K562 (cell line): Measurements from ENCODE around the gene SENP8. TPM values are rescaled to one million over a fixed set of nuclear protein-coding genes. Genes with fewer than 3 reads are reported as not detected.

Source experiments
- ARHGAP35 ChIP-seq: fragments of 450-650 bp; IDR thresholded peaks from 2 replicates; pipeline ENCODE4 v1.6.1; 2018; ENCODE audit not compliant: partially characterized antibody
- ZNF766 ChIP-seq: fragments of 200-800 bp; sonication (Bioruptor generic); conservative IDR thresholded peaks from 2 replicates; pipeline ENCODE4 v1.6.1; 2016; ENCODE audit warnings: missing genetic modification characterization, missing compliant biosample characterization
- polyA plus RNA-seq, 8 experiments: library from polyadenylated mRNA; depleted of rRNA in 4 of 8; stranded (reverse) in 5 of 8; unstranded in 3 of 8; fragments of >200 nt; fragmentation: Nextera tagmentation in 2 of 8; fragmentation: Illumina TruSeq in 1 of 8; extraction: Ambion mirVana in 2 of 8; extraction: Trizol in 1 of 8; gene quantifications; 2 replicates each; pipeline versions ENCODE4 v1.2.1 to v1.2.3, GENCODE V29; 2011 to 2014; ENCODE audit warnings: inconsistent platforms in 1 of 8, missing spikeins in 1 of 8
- total RNA-seq, 7 experiments: library from RNA; depleted of rRNA in 6 of 7; stranded (reverse); fragments of >200 nt in 6 of 7; fragmentation: Illumina TruSeq in 2 of 7; extraction: Trizol in 2 of 7; gene quantifications; 2 replicates each; pipeline versions ENCODE4 v1.2.1 to v1.2.3, GENCODE V29; 2011 to 2021; ENCODE audit warnings: low replicate concordance in 1 of 7
- TF ChIP-seq, protein P1 (sequence below), 2 experiments: fragments of 450-650 bp; IDR thresholded peaks; 2 replicates each; pipeline ENCODE4 v1.6.1; 2016; ENCODE audit warnings: mild to moderate bottlenecking in 2 of 2, borderline replicate concordance in 1 of 2, low read depth in 1 of 2, moderate library complexity in 1 of 2
- TF ChIP-seq, protein P2 (sequence below): fragments of 450-650 bp; IDR thresholded peaks from 2 replicates; pipeline ENCODE4 v1.7.1; 2018; ENCODE audit warnings: mild to moderate bottlenecking, low read depth; ENCODE audit not compliant: partially characterized antibody

Gene SENP8
- total and polyA plus RNA-seq, 9 of the 15 experiments (the other 6 are each of a cell fraction or from before 2014, with no cell fraction given): 1.4 to 5.4 (median 2.4) TPM

DNA sequence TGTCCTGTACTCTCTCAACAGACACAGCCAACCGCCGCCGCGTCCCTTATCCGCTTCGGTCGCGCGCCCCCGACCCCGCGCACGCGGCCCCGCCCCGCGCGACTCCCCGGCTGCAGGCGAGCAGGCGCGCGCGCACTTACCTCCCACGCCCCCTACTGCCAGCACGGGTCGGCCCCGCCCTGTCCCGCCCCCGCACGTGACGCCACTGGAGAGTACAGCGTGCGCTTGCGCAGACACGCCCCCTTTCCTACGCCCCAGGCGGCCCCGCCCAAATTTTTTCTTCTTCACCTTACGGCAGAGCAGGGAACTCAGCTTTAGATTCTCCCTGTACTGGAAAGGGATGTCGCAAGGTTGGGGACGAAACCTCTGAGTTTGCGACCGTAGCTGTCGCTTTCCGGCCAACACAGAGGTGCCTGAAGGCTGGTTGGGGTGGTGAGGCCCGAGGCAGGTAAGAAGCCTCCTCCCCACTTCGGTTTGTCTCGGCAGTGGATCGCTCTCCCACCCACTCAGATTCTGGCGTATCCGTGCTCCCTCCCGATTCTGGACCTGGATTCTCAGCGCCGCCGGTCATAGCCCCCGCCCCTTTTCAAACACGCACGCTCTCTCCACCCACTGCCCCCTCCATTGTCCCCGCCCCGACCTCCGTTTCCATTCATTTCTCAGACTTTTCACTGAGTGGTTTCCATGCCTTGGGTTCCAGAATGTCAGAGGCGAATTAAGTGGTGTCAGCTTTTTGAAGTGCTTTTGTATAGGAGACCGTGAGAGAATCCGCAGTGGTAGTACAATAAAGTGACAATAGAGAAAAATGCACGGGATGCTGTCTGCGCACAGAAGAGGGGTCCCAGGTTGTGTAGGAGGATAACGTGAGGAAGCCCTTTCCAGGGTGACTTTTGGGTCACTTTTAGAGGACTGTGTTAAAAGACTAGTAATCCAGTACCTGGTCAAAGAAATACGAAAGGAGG is at the start of gene SENP8, which contains the start of gene MYO9A (continued):
- TF ChIP-seq, protein P1, sequence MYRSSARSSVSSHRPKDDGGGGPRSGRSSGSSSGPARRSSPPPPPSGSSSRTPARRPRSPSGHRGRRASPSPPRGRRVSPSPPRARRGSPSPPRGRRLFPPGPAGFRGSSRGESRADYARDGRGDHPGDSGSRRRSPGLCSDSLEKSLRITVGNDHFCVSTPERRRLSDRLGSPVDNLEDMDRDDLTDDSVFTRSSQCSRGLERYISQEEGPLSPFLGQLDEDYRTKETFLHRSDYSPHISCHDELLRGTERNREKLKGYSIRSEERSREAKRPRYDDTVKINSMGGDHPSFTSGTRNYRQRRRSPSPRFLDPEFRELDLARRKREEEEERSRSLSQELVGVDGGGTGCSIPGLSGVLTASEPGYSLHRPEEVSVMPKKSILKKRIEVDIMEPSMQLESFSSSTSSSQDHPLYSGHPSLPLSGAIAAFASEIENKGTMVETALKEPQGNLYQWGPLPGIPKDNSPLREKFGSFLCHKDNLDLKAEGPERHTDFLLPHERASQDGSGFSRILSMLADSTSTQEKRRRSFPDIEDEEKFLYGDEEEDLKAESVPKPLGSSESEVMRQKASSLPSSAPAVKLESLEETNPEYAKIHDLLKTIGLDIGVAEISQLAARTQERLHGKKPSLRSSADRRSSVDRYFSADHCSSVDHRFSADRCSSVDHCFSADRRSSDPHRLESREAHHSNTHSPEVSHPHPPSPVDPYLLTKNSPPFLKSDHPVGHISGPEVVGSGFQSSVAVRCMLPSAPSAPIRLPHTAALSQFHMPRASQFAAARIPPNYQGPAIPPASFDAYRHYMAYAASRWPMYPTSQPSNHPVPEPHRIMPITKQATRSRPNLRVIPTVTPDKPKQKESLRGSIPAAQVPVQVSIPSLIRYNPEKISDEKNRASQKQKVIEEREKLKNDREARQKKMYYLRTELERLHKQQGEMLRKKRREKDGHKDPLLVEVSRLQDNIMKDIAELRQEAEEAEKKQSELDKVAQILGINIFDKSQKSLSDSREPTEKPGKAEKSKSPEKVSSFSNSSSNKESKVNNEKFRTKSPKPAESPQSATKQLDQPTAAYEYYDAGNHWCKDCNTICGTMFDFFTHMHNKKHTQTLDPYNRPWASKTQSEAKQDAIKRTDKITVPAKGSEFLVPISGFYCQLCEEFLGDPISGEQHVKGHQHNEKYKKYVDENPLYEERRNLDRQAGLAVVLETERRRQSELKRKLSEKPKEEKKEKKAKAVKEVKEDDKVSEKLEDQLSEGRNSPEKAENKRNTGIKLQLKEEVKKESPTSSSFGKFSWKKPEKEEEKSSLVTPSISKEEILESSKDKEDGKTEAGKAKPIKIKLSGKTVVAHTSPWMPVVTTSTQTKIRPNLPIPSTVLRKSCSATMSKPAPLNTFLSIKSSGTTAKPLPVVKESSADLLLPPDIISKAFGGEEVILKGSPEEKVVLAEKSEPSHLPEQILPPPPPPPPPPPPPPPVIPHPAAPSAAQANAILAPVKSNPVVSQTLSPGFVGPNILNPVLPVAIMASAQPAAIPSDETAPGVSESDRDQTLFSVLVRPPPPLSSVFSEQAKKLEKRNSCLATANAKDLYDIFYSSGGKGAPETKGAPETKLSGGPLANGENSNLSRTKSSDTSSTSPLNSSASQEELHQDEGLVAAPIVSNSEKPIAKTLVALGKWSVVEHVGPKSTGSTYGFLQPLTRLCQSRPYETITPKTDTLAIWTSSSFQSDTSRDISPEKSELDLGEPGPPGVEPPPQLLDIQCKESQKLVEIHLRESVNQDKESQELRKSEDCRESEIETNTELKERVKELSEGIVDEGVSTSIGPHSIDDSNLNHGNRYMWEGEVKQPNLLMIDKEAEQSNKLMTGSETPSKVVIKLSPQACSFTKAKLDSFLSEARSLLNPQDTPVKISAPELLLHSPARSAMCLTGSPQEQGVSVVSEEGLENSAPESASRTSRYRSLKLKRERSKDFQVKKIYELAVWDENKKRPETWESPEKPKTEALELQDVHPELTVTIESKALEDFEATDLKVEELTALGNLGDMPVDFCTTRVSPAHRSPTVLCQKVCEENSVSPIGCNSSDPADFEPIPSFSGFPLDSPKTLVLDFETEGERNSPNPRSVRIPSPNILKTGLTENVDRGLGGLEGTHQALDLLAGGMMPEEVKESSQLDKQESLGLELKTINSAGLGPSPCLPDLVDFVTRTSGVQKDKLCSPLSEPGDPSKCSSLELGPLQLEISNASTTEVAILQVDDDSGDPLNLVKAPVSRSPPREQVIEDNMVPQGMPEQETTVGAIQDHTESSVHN (IDR thresholded peaks at IDR 0.05; ENCODE audit: borderline replicate concordance in 1 of 2, low read depth in 1 of 2): no peak
- TF ChIP-seq ARHGAP35 (no peak), ZNF766 (CRISPR knock-in tag) (peak; percentile 91)
- TF ChIP-seq, protein P2, sequence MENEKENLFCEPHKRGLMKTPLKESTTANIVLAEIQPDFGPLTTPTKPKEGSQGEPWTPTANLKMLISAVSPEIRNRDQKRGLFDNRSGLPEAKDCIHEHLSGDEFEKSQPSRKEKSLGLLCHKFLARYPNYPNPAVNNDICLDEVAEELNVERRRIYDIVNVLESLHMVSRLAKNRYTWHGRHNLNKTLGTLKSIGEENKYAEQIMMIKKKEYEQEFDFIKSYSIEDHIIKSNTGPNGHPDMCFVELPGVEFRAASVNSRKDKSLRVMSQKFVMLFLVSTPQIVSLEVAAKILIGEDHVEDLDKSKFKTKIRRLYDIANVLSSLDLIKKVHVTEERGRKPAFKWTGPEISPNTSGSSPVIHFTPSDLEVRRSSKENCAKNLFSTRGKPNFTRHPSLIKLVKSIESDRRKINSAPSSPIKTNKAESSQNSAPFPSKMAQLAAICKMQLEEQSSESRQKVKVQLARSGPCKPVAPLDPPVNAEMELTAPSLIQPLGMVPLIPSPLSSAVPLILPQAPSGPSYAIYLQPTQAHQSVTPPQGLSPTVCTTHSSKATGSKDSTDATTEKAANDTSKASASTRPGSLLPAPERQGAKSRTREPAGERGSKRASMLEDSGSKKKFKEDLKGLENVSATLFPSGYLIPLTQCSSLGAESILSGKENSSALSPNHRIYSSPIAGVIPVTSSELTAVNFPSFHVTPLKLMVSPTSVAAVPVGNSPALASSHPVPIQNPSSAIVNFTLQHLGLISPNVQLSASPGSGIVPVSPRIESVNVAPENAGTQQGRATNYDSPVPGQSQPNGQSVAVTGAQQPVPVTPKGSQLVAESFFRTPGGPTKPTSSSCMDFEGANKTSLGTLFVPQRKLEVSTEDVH: peak; percentile 61
